ENCODE results near the gene NSMF.
A peak's percentile ranks its signal among the peaks of the same experiment; 100 is the strongest.

The NSMF gene

DNA sequence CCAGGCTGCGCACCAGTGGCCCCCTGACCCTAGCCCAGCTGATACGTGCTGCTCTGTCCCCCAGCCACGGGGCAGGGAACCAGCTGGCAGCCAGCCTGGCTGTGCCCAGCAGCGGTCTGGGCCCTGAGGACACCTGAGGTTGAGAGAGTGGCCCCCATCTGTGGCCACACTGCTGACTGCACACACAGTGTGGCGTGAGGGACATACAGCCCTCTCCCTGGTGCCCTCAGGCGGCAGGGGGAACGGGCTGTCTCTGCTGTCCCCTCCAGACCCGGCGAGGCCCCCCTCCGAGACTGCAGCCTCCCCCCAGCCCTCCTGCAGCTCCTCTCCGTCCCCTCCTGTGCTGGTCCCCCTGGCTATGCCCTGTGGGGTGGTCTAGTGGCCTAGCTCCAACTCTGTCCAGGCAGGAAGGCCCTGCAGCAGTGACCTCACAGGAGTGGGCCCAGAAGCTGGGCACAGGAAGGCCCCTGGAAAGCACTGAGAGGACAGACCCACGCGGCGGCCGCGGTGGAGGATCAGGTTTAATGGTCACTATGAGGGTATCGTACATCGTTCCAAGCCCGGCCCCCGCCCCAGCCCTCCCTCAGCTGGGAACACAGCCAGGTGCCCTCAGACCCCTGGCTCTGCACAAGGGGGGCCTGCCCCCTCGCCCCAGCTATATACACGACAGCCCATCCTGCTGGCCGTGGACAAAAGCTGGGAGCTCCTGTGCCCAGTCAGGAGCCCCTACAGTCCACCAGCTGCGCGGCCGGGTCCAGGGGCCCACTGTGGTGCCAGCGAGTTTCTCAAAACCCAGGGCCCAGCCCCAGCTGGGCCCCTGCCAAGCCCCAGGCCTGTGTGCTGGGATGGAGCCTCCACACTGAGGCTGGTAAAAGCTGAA, 11.2 kb downstream of the NSMF start:
- no peak for DNase-seq (ENCODE audit: low spot score)

DNA sequence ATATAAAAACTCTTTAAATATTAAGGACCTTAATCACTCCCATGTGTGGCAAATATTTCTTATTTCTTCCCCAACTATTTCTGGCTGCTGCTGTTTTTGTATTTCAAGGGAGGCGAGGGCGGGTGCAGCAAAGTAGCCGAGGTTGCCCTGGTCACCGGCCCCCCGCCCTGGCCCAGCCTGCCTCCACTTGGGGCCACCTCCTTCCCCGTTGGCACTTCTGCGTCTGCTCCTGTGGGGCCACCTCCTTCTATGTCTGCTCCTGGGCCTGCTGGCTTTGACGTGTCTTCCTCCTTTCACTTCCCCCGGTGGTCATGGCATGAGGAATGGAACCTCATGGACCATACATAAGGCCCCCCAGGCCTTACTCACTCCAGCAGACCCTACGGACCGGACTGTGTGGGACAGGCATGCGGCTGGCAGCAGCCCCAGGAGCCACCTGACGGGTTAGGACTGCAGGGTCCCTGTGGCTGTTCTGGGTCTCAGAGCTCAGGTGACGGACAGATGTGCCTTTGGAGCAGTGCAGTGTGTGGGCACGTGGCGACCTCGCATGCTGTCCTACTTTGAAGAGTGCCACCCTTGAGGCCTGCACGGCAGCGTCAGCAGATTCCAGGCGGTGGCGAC, 12.2 kb downstream of the NSMF start:
- DNase-seq (ENCODE audit: low spot score) = peak; percentile 39

DNA sequence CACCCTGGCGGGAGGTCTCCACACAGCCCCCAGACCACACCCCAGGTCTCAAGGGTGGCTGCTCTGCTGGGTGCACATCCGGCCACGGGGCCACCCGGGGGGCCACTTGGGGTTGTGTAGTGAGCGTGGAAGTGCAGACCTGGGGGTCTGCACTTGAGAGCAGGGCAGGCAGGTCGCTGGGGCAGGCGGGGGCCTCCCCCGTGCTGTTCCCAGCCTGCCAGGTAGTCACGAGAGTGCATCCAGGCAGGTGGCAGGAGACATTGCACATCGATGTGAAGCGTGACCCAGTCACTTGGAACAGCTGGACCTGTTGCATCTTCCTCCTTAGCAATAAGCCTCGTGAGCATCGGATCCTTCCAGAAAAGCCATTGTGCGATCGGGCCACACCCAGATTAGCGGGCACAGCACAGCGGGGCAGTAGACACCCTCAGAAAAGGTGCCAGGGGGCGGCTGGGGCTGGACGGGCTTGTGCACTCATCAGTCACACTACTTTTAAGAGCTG, 13.2 kb downstream of the NSMF start:
- DNase-seq (ENCODE audit: low spot score) = no peak

DNA sequence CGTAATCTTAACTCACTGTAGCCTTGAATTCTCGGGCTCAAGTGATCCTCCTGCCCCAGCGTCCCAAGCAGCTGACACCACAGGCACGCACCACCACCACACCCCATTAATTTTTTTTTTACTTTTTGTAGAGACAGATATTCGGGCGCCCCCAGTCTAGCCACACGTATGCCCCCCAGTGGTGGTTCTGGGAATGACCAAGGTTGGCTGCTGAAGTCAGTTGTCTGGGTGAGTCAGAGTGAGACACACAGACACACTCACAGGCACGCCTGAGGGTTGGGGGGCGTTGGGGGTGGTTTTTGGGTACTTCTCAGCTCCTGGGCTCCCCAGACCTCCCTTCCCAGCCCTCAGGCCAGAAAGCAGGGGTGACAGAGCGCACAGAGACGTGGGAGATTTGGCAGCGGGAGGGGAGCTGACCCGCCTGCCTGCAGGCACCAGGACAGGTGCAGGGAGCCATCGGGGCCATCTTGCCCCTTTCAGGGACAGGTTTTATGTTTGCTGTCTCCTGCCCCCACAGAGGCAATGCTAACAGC, 13.8 kb downstream of the NSMF start:
- peak; percentile 64 for DNase-seq (ENCODE audit: low spot score)

DNA sequence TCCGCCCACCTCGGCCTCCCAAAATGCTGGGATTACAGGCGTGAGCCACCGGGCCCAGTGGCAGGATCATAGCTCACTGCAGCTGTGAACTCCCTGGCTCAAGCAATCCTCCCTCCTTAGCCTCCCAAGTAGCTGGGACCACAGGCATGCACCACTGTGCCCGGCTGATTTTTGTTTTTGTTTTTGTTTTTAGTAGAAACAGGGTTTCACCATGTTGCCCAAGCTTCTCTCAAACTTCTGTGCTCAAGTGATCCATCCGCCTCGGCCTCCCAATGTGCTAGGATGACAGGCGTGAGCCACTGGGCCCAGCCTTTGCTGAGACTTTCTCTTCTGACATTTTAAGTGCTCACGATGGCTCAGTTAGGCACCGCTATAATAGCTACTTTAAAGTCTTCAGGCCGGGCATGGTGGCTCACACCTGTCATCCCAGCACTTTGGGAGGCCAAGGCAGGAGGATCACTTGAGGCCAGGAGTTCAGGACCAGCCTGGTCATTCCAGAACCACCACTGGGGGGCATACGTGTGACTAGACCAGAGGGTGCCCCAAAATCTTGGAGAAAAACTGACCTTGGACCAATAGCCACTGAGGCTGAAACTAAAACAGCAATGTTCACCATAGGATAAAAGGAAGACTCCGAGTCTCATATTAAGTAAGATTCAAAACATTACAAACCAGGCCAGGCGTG, 14.9 kb downstream of the NSMF start:
- no peak for DNase-seq (ENCODE audit: low spot score)

DNA sequence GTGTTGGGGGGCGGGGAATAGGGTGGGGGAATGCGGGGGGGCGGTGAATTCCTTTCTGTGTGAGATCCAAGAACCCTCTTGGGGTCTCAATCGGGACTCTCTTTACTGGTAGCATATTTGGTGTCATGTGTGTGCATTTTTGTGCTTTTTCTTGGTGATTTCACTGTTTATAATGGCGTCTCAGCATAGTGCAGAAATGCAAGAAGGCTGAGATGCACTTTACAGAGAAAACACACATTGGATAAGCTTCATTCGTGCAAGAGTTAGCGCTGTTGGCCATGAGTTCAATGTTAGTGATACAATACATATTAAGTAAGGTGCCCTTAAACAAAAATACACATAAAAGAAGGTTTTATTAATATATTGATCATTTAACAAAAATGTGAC, 17.2 kb downstream of the NSMF start:
- DNase-seq (ENCODE audit: low spot score) = no peak

DNA sequence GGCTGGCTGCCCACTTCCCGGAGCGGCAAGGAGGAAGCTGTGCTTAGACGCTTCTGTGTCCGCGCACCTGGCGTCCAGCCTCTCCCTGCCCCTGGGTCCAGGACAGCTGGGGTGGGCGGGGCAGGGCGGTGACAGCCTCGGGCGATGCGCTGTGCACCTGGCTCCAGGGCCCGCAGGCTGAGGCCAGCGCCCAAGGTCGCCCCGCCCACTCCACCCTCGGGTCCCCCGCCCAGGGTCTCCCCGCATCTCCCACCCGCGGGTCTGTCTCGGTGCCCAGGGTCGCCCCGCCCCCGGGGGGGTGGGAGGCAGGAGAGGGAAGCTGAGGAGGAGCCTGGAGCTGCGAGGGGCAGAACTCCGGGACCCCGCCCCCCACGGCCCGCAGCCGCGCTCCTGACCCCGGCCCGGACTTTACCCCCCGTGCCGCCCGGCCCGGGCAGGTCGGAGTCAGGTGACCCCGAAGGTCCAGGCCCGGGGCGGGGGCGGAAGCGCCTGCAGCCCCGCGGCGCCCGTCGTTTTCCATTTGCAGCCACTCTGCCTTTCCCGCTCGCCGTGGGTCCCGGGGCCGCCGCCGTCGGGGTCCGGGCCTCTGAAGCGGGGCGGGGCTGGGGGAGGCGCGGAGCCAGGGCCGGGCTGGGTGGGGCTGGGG, 17.7 kb downstream of the NSMF start, which contains the start of gene ENTPD8:
Gene ENTPD8, minus strand, starts transcription at position 69 of the 646 bp plus-strand sequence. CDS start 3,072 bp downstream, outside the sequence.
- DNase-seq (ENCODE audit: low spot score) = no peak

DNA sequence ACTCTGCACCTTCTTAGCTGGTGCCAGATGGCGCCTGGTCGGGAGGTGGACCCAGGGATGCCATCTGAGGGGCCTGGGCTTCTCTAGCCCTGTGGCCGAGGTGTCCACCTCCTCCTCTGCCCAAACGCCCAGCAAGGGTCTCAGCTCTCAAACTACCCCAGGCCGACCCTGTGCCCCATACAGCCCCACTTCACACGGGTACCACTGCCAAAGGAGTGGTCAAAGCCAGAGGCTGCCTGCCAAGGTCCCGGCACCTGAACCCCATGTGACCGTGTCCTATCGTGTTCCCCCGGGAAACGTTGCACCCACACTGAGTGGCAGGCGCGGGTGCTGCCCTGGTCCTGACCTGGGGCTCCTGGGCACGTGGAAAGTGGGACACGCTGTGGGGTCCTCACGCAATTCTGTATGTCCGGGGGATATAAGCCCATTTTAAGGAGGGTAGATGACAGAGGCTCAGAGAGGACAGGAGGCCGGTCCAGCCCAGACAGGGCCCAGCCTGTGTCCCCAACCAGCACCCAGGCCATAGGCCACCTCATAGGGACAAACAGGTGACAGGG, 19.9 kb downstream of the NSMF start:
- no peak for DNase-seq (ENCODE audit: low spot score)

DNA sequence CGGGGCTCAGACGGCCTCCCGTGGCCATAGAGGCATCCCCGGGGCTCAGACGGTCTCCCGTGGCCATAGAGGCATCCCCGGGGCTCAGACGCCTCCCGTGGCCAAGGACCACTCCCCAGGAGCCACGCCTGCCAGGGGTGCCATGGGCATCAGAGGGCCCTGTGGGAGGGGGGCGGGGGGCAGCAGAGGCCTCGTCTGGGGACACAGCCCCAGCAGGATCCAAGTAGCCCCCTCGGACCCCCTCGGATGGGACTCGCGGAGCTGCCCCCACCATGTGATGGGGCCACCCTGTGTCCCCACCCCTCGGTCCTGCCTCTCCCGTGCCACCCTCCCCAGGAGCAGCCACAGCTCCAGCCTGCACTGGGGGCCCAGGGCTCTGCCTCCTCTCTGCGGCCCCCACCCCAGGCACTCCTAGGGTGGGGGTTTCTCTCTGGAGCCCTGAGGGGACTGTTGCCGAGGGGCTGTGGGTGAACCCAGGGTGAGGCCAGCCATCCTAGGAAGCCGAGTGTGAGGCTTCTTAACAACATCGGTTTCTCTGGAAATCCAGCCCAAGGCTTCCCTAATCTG, 20.5 kb downstream of the NSMF start:
- DNase-seq (ENCODE audit: low spot score) = no peak

DNA sequence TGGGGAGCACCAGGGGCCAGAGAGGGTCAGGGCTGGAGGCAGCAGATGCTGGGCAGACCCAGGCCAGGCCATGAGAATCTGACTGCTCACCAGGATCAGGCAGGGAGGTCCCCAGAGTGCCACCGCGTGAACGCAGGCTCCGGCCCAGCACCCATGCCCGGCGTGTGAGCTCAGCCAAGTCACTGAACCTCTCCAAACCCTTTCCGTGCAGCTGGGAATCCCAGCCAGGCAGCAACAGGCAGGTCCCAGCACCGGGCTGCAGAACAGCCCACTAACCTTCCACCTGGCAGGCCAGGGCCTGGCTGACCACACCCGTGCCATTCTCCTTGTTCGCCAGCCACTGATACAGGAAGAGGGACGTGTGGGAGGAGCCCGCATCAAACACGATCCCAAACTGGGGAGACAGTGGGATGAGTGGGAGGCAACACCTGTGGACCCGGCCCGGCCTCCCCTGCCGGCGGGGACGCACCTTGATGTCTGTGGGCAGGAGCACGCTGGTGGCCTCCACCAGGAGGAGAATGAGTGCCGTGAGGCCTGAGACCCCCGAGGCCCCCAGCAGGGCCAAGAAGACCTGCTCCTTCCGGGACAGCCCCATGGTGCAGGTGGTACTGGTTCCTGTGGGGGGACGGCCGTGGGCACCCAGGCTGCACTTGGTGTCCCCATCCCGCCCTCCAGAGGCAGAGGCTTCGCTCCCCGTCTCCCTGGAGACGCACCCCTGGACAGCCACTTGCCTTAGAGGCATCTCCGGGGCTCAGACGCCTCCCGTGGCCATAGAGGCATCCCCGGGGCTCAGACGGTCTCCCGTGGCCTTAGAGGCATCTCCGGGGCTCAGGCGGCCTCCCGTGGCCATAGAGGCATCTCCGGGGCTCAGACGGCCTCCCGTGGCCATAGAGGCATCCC, 21.2 kb downstream of the NSMF start:
- DNase-seq (ENCODE audit: low spot score) = no peak

DNA sequence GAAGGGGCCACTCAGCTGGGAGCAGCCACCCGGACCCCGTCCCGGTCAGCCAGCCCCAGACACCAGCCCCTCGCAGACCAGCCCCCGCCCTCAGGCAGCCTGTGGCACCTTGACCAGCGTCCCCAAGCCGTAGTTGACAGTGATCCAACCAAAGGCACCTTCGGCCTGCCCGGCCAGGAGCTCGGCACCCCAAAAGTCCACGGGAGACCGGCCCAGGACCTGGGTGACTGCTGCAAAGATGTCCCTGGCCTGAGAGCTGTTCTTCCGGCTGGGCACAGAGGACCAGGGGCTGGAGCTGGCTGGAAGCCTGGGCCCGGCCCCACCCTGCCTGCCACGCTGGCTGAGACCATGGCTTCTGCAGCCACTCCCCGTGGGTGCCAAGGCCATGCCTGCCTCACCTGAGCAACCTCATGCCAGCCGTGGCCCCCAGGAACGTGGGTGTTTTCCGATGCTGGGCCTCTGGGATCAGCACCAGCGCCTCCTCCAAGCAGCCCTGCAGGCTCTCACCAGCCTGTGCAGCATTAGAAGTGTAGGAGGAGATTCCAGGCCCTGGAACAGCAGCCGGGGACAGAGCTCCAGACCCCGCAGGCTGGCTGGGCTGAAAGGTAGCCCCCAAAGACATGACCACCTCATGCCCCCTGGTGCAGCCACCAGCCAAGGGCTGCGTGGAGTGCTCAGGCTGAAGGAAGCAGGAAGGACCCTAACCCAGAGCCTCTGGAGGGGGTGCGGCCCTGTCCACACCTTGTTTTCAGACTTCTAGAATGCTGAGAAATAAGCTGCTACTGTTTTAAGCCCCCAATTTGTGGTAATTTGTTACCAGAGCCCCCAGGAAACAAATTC, 22.2 kb downstream of the NSMF start:
- no peak for DNase-seq (ENCODE audit: low spot score)

DNA sequence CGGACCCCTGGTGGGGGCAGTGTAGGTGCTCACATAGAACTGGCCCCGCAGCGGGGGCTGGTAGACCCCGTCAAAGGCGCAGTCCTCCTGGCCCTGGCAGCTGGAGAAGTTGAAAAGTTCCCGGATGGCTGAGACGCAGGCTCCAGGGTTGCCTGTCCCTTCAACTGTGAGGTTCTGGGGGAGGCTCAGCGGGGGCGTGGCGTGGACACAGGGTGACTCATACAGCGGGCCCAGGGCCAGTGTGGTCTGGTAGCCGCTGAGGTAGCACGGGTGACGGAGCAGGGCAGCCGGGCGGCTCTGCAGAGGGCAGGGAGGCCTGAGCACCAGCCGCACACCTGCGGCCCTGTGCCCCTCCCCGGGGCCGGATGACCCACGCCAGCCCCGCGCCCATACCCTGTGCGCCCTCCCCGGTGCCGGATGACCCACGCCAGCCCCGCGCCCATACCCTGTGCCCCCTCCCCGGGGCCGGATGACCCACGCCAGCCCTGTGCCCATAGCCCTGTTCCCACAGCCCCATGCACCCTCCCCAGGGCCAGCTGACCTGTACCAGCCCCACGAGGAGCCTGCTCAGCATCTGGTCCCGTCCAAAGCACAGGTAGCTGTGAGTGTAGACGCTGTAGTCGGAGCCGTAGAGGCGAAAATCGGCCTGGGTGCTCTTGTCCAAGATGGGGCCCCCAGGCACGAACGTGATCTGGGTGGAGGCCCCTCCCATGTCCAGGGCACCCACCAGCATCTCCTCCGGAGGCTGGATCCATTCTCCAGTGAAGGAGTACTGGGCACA, 23.0 kb downstream of the NSMF start:
- DNase-seq (ENCODE audit: low spot score) = no peak

DNA sequence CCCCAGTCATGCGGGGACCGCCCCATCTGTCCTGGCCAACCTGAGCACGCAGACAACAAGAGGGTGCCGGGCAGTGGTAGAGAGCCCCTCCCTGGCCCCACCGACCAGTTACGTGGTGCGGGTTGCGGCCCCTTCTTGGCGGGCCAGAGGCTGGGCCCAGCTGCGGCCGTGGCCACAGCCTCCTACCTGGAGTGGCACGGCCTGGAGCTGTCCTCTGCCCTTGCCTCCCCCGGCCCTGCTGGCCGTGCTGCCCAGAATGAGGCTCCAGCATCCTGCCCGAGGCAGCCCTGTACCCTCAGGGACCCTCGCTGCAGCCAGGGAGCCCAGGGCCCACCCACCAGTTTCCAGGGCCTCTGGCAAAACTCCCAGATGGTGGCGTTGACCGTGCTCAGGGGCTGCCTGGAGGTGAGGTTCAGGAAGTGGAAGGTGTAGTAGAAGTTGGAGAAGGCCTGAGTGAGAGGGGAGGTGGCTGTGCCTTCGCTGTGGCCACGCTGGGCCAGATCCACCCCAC, 23.7 kb downstream of the NSMF start:
- no peak for DNase-seq (ENCODE audit: low spot score)

DNA sequence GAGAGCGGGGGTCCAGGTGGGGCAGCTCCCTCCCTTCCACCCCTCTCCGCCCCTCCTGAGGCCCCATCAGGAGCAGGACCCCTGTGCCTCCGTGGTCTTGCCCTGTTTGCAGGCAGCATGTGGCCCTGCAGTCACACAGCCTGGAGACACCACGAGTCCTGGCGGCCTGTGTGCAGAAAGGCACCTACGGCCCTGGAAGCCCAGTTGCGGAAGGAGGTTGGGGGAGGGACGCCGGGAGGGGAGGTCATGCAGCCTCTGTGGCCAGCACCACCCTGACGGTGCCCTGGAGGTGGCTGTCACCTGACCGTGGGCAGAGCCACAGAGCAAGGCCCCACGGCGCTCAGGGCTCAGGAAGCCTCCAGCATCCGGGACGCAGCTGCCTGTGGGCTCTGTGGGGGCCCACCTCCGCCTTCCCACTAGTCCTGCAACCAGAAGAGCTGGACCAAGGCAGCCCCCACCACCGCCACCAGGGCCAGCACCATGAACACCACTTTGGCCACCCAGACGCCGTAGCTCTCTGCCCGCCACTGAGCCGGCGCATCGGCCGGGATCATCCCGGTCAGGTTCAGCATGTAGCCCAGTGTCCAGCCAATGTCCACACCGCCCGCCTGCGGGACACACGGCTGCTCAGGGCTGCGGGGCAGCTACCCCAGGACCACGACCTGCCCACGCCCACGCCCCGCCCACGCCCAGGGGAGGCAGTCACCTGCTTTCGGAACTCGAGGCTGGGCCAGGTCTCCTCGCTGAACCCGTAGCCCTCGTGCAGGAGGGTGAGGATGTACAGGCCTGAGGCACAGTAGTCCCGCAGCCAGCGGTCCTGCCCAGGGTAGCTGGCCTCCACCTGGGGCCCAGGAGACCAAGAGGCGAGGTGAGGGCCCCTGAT, 24.4 kb downstream of the NSMF start:
- no peak for DNase-seq (ENCODE audit: low spot score)

DNA sequence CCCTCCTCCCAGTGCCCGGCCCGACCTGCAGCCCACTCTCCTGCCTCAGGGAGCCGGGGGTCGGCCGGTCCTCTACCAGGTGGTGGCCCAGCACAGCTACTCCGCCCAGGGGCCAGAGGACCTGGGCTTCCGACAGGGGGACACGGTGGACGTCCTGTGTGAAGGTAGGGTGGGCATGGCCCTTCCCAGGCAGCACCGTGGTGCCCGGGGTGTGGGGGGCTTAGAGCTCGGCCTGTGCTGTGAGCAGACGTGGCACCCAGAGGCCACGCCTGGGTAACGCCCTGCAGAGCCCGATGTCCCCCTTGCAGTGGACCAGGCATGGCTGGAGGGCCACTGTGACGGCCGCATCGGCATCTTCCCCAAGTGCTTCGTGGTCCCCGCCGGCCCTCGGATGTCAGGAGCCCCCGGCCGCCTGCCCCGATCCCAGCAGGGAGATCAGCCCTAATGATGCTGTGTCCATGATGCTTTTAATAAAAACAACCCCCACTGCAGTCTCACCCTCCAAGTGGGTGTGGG, 25.2 kb downstream of the NSMF start:
- DNase-seq (ENCODE audit: low spot score) = no peak

DNA sequence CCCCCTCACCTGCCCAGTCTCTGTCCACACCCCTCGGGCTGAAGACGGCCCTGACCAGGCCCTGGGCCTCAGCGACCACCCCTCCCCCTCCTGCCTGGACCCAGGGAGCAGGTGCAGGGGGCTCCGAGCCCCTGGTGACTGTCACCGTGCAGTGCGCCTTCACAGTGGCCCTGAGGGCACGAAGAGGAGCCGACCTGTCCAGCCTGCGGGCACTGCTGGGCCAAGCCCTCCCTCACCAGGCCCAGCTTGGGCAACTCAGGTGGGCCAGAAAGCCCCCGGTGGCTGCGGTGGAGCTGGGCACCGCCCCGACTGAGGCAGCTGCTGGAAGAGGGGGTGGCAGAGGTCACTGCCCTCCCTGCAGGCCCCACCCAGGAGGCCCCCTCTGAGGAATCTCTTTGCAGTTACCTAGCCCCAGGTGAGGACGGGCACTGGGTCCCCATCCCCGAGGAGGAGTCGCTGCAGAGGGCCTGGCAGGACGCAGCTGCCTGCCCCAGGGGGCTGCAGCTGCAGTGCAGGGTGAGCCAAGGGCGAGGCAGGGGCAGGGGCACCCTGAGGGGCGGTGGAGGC, 25.7 kb downstream of the NSMF start:
- no peak for DNase-seq (ENCODE audit: low spot score)
